Subcutaneous adipose tissue (tissue), 4 donors: Measurements from ENCODE around the gene TMEM169. TPM values are rescaled to one million over a fixed set of nuclear protein-coding genes. Genes with fewer than 3 reads are reported as not detected.

Experiments used
- total RNA-seq, 4 donors: library from RNA; depleted of rRNA; stranded (reverse); fragments of >200 nt; gene quantifications; one replicate each; pipeline ENCODE4 v1.1.0, GENCODE V29; 2016
- TF ChIP-seq, protein P1 (sequence below): fragments of 450-650 bp; IDR thresholded peaks from one replicate; pipeline ENCODE4 v1.5.1; 2016; ENCODE audit warnings: low read depth, mild to moderate bottlenecking, control low read depth, antibody characterized with exemption, moderate library complexity

Gene TMEM169
- total RNA-seq, 4 donors from 2014 or later, result 0.57 to 1.8 (median 0.67) TPM

DNA sequence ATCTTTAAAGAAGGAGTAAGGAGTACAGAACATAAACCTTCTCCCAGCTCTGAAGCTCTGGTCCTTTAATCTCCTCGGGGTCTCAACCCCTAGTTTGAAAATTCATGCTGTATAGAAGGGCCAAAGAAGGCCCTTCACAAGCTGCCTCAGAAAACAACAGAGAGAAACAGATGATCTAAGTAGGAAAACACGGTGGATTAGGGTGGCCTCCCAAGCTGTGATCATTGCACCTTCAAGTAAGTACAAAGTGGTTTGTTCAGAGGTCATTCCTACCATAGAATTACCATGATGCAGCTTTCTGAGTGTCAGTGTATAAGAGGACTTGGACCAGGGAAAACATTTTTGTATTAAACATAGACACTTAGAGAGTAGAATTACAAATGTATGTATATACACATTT is 10.9 kb downstream of the TMEM169 start:
- TF ChIP-seq, protein P1, sequence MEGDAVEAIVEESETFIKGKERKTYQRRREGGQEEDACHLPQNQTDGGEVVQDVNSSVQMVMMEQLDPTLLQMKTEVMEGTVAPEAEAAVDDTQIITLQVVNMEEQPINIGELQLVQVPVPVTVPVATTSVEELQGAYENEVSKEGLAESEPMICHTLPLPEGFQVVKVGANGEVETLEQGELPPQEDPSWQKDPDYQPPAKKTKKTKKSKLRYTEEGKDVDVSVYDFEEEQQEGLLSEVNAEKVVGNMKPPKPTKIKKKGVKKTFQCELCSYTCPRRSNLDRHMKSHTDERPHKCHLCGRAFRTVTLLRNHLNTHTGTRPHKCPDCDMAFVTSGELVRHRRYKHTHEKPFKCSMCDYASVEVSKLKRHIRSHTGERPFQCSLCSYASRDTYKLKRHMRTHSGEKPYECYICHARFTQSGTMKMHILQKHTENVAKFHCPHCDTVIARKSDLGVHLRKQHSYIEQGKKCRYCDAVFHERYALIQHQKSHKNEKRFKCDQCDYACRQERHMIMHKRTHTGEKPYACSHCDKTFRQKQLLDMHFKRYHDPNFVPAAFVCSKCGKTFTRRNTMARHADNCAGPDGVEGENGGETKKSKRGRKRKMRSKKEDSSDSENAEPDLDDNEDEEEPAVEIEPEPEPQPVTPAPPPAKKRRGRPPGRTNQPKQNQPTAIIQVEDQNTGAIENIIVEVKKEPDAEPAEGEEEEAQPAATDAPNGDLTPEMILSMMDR, result no peak

DNA sequence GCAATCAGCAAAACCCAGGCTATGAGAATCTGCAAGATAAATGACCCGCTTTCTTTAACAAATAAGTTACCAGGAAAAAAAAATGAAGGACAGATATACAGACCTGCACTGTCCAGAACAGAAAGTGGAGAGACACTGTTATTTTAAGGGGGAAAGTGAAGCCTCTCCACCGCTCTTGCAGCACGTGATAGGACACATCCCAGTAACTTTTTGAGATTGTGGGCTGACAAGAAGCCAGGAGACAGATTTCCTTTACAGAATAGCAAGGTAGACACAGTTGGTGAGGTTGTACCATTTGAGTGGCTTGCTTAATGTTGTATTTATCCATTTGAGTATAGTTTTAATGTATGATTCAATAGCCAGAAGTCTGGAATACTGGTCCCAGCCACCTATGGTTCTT is 13.0 kb downstream of the TMEM169 start:
- TF ChIP-seq, protein P1, result no peak

DNA sequence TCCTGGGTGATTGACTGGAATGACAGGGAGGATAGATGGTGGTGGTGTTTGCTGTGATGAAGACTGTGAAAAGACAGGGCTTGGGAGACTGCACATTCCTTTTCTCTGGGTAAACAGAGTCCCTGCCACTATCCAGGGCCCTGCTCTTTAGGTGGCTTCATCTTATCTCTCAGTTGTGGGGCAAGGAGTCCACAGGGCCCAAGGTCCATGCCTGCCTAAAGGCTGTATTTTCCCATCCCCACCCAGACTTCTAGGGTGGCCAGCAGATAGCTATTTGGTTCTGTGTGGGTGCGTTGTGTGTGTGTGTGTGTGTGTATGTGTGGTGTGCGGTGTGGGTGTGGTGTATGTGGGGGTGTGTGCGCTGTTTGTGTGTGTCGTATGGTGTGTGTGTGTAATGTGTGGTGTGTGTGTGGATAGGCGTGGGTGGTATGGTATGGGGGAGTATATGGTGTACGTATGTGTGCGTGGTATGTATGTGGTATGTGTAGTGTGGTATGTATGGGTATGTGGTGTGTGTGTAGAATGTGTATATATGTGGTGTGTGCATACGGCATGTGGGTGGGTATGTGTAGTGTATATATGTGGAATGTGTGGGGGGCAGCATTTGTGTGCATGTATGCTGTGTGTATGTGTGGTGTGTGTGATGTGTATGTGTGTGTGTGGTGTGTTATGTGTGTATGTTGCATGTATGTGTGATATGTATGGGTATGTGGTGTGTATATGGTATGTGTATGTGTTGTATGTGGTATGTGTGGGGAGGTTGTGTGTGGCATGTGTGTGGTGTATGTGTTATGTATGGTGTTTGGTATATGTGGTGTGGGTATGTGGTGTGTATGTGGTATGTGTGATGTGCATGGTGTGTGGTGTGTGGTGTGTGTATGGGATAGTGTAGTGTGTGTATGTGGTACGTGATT is 17.0 kb downstream of the TMEM169 start:
- TF ChIP-seq, protein P1, result no peak

DNA sequence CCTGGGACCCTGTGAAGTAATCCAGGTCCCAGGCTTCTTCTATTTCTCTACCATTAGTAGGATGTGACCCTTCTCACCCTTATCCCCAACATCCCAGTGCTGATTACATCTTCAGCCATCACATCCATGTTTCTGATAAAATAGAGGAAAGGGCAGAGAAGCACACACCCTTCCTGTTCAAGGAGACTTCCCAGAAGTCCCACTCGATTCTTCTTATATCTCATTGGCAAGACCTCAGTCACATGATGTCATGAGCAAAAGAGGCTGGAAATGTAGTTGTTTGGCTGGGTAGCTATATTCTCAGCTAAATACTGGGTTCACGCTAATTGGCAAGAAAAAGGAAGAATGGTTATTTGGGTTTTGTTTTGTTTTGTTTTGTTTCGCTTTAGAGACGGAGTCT is 19.4 kb downstream of the TMEM169 start:
- TF ChIP-seq, protein P1, result no peak

DNA sequence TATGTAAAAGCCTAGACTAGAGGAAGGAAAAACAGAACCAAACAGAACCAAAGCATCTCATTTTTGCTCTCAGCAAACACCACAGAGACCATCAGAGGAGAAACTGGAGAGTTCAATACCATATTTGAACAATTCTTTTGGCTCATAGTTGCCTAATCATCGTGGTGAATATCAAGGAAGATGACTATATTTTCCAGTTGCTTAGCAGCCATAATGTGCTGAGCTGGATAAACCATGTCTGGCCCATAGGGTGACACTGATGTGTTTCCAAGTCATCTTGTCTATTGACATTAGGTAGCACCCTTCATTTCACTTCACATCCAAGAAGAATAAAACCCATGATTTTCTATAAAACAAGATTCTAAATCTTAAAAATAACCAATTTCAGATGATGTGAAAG is 21.5 kb downstream of the TMEM169 start:
- TF ChIP-seq, protein P1, result no peak

DNA sequence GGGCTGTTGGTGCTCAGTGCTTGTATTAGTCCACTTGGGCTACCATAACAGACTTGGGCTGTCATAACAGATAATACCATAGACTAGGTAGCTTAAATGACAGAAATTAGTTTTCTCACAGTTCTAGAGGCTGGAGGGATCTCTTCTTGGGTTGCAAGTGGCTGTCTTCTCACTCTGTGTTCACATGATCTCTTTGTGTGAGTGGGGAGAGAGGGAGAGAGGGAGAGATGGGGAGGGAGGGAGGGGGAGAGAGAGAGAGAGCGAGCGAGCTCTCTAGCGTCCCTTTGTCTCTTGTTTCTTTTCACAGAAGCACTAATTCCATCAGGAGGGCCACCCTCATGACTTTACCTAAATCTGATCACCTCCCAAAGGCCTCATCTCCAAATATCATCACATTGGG is 23.0 kb downstream of the TMEM169 start:
- TF ChIP-seq, protein P1, result no peak

DNA sequence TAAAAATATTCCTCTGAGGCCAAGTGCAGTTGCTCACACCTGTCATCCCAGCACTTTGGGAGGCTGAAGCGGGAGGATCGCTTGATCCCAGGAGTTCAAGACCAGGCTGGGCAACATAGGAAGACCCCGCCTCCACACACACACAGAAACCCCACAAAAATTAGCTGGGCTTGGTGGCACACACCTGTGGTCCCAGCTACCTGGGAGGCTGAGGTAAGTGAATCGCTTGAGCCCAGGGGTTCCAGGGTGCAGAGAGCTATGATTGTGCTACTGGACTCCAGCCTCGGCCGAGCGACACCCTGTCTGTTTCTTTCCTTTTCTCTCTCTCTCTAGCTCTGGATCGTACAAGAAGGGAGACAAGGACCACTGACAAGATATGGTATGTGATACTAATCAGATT is 25.6 kb downstream of the TMEM169 start:
- TF ChIP-seq, protein P1, result no peak
